ENCODE measurements around the gene MSL3B.

Gene MSL3B

DNA sequence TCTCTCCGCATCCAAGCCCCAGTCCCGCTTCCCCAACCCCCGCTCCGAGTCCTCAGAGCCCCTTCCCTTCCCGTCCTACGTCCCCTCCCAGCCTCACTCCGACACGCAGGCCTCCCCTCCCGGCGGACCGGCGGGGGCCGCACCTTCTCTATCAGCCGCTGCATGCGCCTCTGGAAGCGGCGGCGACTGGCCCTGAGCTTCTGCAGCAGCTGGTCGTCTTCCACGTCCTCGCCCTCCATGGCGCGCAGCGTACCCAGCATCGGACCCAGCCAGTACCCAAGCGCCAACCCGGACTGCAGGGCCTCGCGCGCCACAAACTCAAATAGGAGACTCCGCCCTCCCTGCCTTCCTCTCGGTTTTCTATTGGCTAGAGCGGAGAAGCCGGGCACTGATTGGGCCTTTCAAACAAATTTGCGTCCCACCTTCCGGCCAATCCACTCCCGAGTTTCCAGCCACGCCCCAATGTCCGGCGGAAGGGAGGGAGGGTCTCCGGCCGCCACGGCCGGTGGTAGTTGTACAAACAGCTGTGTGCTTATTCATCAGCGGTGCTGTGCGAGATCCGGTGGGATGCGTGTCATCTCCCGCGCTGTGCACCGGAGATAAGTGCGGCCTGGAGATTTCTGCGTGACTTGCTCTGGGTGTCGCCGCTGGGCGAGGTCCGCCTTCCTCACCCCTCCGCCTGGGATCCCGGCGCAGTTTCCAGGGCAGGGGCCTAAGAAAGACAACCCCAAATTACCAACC, 13.8 kb downstream of the MSL3B start, which contains the start of gene HJURP (continued):
- TF ChIP-seq, protein P1, sequence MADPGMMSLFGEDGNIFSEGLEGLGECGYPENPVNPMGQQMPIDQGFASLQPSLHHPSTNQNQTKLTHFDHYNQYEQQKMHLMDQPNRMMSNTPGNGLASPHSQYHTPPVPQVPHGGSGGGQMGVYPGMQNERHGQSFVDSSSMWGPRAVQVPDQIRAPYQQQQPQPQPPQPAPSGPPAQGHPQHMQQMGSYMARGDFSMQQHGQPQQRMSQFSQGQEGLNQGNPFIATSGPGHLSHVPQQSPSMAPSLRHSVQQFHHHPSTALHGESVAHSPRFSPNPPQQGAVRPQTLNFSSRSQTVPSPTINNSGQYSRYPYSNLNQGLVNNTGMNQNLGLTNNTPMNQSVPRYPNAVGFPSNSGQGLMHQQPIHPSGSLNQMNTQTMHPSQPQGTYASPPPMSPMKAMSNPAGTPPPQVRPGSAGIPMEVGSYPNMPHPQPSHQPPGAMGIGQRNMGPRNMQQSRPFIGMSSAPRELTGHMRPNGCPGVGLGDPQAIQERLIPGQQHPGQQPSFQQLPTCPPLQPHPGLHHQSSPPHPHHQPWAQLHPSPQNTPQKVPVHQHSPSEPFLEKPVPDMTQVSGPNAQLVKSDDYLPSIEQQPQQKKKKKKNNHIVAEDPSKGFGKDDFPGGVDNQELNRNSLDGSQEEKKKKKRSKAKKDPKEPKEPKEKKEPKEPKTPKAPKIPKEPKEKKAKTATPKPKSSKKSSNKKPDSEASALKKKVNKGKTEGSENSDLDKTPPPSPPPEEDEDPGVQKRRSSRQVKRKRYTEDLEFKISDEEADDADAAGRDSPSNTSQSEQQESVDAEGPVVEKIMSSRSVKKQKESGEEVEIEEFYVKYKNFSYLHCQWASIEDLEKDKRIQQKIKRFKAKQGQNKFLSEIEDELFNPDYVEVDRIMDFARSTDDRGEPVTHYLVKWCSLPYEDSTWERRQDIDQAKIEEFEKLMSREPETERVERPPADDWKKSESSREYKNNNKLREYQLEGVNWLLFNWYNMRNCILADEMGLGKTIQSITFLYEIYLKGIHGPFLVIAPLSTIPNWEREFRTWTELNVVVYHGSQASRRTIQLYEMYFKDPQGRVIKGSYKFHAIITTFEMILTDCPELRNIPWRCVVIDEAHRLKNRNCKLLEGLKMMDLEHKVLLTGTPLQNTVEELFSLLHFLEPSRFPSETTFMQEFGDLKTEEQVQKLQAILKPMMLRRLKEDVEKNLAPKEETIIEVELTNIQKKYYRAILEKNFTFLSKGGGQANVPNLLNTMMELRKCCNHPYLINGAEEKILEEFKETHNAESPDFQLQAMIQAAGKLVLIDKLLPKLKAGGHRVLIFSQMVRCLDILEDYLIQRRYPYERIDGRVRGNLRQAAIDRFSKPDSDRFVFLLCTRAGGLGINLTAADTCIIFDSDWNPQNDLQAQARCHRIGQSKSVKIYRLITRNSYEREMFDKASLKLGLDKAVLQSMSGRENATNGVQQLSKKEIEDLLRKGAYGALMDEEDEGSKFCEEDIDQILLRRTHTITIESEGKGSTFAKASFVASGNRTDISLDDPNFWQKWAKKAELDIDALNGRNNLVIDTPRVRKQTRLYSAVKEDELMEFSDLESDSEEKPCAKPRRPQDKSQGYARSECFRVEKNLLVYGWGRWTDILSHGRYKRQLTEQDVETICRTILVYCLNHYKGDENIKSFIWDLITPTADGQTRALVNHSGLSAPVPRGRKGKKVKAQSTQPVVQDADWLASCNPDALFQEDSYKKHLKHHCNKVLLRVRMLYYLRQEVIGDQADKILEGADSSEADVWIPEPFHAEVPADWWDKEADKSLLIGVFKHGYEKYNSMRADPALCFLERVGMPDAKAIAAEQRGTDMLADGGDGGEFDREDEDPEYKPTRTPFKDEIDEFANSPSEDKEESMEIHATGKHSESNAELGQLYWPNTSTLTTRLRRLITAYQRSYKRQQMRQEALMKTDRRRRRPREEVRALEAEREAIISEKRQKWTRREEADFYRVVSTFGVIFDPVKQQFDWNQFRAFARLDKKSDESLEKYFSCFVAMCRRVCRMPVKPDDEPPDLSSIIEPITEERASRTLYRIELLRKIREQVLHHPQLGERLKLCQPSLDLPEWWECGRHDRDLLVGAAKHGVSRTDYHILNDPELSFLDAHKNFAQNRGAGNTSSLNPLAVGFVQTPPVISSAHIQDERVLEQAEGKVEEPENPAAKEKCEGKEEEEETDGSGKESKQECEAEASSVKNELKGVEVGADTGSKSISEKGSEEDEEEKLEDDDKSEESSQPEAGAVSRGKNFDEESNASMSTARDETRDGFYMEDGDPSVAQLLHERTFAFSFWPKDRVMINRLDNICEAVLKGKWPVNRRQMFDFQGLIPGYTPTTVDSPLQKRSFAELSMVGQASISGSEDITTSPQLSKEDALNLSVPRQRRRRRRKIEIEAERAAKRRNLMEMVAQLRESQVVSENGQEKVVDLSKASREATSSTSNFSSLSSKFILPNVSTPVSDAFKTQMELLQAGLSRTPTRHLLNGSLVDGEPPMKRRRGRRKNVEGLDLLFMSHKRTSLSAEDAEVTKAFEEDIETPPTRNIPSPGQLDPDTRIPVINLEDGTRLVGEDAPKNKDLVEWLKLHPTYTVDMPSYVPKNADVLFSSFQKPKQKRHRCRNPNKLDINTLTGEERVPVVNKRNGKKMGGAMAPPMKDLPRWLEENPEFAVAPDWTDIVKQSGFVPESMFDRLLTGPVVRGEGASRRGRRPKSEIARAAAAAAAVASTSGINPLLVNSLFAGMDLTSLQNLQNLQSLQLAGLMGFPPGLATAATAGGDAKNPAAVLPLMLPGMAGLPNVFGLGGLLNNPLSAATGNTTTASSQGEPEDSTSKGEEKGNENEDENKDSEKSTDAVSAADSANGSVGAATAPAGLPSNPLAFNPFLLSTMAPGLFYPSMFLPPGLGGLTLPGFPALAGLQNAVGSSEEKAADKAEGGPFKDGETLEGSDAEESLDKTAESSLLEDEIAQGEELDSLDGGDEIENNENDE (IDR thresholded peaks at IDR 0.05; ENCODE audit: low read depth, low read length): no peak
- TF ChIP-seq ZNF695 (CRISPR knock-in tag; IDR thresholded peaks at IDR 0.05) (no peak), ZNF696 (CRISPR knock-in tag; conservative IDR thresholded peaks at IDR 0.05) (no peak), SMARCB1 (IDR thresholded peaks at IDR 0.05; ENCODE audit: insufficient read length, low read depth) (no peak), FUS (optimal IDR thresholded peaks at IDR 0.05; ENCODE audit: low read depth, low read length) (no peak), ZNF23 (CRISPR knock-in tag; IDR thresholded peaks at IDR 0.05) (no peak), SMARCC2 (IDR thresholded peaks at IDR 0.05; ENCODE audit: low read depth) (no peak), BCL6 (CRISPR knock-in tag; IDR thresholded peaks at IDR 0.05) (no peak), FOXA3 (CRISPR knock-in tag; conservative IDR thresholded peaks at IDR 0.05 in 1 of 2, IDR thresholded peaks at IDR 0.05 in 1 of 2) (no peak)
- TF ChIP-seq, protein P2, sequence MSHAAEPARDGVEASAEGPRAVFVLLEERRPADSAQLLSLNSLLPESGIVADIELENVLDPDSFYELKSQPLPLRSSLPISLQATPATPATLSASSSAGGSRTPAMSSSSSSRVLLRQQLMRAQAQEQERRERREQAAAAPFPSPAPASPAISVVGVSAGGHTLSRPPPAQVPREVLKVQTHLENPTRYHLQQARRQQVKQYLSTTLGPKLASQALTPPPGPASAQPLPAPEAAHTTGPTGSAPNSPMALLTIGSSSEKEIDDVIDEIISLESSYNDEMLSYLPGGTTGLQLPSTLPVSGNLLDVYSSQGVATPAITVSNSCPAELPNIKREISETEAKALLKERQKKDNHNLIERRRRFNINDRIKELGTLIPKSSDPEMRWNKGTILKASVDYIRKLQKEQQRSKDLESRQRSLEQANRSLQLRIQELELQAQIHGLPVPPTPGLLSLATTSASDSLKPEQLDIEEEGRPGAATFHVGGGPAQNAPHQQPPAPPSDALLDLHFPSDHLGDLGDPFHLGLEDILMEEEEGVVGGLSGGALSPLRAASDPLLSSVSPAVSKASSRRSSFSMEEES (CRISPR knock-in tag; IDR thresholded peaks at IDR 0.05): no peak
- TF ChIP-seq, protein P3, sequence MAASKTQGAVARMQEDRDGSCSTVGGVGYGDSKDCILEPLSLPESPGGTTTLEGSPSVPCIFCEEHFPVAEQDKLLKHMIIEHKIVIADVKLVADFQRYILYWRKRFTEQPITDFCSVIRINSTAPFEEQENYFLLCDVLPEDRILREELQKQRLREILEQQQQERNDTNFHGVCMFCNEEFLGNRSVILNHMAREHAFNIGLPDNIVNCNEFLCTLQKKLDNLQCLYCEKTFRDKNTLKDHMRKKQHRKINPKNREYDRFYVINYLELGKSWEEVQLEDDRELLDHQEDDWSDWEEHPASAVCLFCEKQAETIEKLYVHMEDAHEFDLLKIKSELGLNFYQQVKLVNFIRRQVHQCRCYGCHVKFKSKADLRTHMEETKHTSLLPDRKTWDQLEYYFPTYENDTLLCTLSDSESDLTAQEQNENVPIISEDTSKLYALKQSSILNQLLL (CRISPR knock-in tag; IDR thresholded peaks at IDR 0.05; ENCODE audit: borderline replicate concordance): no peak
- TF ChIP-seq, protein P4, sequence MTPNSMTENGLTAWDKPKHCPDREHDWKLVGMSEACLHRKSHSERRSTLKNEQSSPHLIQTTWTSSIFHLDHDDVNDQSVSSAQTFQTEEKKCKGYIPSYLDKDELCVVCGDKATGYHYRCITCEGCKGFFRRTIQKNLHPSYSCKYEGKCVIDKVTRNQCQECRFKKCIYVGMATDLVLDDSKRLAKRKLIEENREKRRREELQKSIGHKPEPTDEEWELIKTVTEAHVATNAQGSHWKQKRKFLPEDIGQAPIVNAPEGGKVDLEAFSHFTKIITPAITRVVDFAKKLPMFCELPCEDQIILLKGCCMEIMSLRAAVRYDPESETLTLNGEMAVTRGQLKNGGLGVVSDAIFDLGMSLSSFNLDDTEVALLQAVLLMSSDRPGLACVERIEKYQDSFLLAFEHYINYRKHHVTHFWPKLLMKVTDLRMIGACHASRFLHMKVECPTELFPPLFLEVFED (CRISPR knock-in tag; conservative IDR thresholded peaks at IDR 0.05): no peak

Measured in K562 (cell line).